Measurements from ENCODE around the gene RSPO4. TPM values are rescaled to one million over a fixed set of nuclear protein-coding genes. Genes with fewer than 3 reads are reported as not detected.

RSPO4 gene
- total RNA-seq, 1 donor from 2014 or later, result 0.95 TPM

DNA sequence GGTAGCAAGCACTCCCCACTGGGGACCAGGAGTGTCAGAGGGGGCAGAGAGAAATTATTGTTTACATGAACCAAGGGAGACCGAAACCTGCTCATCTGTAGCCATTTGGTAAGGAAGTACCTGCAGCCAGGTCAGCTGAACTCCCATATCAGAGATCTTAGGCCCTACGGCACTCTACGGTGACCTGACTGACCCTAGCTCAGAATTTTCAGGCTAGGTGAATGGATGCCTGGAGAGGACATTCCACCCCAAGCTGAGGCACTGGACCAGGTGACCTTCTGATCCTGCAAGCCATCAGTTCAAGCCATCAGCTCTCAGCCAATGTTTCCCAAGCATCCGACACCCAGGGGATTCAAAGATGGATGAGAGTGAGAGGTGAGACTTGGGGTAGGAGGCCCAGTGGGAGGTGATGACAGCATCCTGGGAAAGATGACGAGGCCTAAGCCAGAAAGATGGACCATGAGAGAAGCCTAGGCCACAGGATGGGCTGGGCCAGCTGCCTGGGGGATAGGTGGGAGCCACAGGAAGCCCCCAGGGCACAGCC is 88.7 kb downstream of the RSPO4 start:
- Mint-ChIP-seq H3K36me3 (ENCODE audit: low read depth, unreplicated experiment) (peaks cover 5% of the 10 kb centered on the region), H3K27ac (ENCODE audit: unreplicated experiment) (no peak overlapping the region), H3K27me3 (ENCODE audit: unreplicated experiment) (peaks cover 6% of the 10 kb centered on the region), H3K9me3 (ENCODE audit: unreplicated experiment) (no peaks in the 10 kb centered on the region), H3K4me1 (ENCODE audit: unreplicated experiment) (peaks cover 45% of the 10 kb centered on the region), H3K4me3 (ENCODE audit: unreplicated experiment) (no peak overlapping the region)
- TF ChIP-seq, protein P1, sequence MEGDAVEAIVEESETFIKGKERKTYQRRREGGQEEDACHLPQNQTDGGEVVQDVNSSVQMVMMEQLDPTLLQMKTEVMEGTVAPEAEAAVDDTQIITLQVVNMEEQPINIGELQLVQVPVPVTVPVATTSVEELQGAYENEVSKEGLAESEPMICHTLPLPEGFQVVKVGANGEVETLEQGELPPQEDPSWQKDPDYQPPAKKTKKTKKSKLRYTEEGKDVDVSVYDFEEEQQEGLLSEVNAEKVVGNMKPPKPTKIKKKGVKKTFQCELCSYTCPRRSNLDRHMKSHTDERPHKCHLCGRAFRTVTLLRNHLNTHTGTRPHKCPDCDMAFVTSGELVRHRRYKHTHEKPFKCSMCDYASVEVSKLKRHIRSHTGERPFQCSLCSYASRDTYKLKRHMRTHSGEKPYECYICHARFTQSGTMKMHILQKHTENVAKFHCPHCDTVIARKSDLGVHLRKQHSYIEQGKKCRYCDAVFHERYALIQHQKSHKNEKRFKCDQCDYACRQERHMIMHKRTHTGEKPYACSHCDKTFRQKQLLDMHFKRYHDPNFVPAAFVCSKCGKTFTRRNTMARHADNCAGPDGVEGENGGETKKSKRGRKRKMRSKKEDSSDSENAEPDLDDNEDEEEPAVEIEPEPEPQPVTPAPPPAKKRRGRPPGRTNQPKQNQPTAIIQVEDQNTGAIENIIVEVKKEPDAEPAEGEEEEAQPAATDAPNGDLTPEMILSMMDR (IDR thresholded peaks at IDR 0.05; ENCODE audit: unreplicated experiment), result no peak
- no peak for DNase-seq (ENCODE audit: low spot score)

DNA sequence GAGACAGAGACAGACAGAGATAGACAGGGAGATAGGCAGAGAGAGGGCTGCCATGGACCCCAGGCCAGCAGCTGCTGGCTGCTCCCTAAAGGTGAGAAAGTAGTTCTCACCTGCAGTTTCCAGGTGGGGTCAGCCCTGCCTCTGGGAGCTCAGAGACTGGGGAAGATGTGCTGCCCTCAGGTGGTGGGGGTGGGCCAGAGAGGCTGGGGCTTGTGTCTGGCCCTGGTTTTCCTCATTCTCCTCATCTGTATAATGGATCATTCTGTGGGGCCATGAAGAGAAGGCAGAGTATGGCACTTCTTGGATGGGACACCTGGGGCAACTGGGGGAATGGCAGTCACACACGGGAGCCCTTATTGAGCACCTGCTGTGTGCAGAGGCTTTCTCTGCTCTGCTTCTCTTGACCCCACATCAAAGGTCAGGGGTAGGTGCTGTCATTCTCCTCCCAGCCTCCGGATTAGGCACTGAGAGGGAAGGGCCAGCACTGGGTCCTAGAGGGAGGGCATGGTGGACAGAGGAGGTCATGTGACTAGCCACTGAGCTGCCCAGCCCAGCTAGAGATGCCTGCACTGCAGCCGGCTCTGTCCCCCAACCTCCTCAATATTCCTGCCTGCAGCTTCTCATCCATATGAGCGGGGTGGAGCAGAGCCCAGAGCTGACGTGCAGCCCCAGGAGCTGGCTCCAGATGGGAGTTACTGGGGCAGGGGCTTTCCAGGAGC is 90.1 kb downstream of the RSPO4 start:
- no peak overlapping the region for H3K4me3 Mint-ChIP-seq (ENCODE audit: unreplicated experiment)
- no peak overlapping the region for H3K27ac Mint-ChIP-seq (ENCODE audit: unreplicated experiment)
- H3K36me3 Mint-ChIP-seq (ENCODE audit: low read depth, unreplicated experiment), result peaks cover 7% of the 10 kb centered on the region
- H3K9me3 Mint-ChIP-seq (ENCODE audit: unreplicated experiment), result no peaks in the 10 kb centered on the region
- H3K4me1 Mint-ChIP-seq (ENCODE audit: unreplicated experiment), result peaks cover 31% of the 10 kb centered on the region
- TF ChIP-seq, protein P1 (IDR thresholded peaks at IDR 0.05; ENCODE audit: unreplicated experiment), result no peak
- peaks cover 6% of the 10 kb centered on the region for H3K27me3 Mint-ChIP-seq (ENCODE audit: unreplicated experiment)
- DNase-seq (ENCODE audit: low spot score), result no peak

DNA sequence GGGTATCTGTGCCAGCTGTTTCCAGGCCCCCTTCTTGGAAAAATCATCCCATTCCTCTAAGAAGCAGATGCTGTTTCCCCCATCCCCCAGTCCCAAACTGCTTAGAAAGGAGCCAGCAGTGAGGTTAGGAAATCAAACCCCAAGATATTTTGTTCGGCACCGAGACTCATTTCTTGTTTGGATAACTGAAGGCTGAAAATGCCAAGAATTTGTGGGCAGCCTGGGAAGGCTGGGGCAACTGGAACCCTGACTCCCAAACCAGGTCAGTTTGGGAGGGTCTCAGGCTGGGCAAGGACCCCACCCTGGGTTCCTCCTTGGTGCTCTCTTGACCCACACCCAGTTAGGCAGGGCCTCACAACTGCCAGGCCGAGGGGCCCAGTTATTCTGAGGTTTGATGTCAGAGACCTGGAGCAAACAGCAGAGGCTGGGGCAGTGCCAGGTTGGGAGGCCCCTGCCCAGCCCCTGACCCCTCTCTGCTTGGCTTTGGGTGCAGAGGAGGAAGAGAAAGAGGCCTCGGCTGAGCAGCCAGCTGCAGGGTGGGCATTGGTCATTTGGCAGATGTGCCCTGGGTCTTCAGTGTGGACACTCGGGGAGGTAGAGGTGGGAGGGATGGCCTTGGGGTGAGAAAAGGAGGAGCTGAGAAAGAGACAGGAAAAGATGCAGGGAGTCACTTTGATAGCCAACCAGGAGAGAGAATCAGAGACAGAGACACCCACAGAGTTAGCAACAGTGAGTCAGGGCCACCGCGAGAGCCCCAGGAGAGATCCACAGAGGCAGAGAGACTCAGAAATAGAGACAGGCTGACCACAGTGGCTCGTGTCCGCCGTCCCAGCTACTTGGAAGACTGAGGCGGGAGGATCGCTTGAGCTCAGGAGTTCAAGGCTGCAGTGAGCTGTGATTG is 91.0 kb downstream of the RSPO4 start:
- Mint-ChIP-seq H3K9me3 (ENCODE audit: unreplicated experiment) (no peaks in the 10 kb centered on the region), H3K4me3 (ENCODE audit: unreplicated experiment) (no peak overlapping the region), H3K27ac (ENCODE audit: unreplicated experiment) (no peak overlapping the region), H3K27me3 (ENCODE audit: unreplicated experiment) (peaks cover 3% of the 10 kb centered on the region), H3K4me1 (ENCODE audit: unreplicated experiment) (peaks cover 23% of the 10 kb centered on the region), H3K36me3 (ENCODE audit: low read depth, unreplicated experiment) (peaks cover 7% of the 10 kb centered on the region)
- DNase-seq (ENCODE audit: low spot score), result no peak
- TF ChIP-seq, protein P1 (IDR thresholded peaks at IDR 0.05; ENCODE audit: unreplicated experiment), result no peak

DNA sequence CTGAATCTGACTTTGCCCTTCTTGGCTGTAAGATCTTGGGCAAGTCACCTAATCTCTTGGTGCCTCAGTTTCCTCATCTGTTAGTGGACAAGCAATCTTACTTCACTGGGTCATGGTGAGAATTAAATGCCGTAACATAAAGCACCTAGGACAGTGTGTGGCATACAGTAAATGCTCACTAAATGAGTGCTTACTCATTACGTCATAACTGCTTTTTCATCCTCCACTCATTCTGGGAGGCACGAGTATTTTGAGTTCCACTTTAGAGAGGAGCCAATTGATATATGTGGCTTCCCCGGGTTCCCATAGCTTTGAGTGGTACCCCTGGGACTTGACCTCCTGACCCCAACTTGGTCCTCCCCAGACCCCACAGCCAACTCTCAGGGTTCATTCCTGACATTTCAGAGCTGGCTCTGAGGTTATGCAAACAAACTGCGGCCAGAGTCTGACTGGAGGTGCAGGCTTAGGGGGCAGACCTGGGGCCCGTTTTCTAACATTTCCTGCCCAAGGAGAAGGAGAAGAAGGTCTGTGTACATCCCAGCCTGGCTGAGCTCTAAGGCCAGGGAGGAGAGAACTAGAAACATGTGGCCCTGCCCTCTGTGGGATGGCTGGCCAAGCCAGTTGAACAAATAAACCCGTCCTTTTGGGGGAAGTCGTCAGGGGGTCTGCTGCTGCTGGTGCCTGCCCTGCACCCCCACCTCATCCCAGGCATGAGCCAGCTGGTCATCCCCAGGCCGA is 91.8 kb downstream of the RSPO4 start:
- no peak overlapping the region for H3K27ac Mint-ChIP-seq (ENCODE audit: unreplicated experiment)
- DNase-seq (ENCODE audit: low spot score), result no peak
- no peaks in the 10 kb centered on the region for H3K9me3 Mint-ChIP-seq (ENCODE audit: unreplicated experiment)
- H3K4me1 Mint-ChIP-seq (ENCODE audit: unreplicated experiment), result peaks cover 22% of the 10 kb centered on the region
- TF ChIP-seq, protein P1 (IDR thresholded peaks at IDR 0.05; ENCODE audit: unreplicated experiment), result no peak
- peaks cover 3% of the 10 kb centered on the region for H3K27me3 Mint-ChIP-seq (ENCODE audit: unreplicated experiment)
- peaks cover 4% of the 10 kb centered on the region for H3K36me3 Mint-ChIP-seq (ENCODE audit: low read depth, unreplicated experiment)
- H3K4me3 Mint-ChIP-seq (ENCODE audit: unreplicated experiment), result no peak overlapping the region
